Ovary (tissue), 3 donors: ENCODE data around the gene NDFIP1.

Source experiments
- CTCF ChIP-seq, 3 donors: fragments of 450-650 bp in 2 of 3; fragments of 200-600 bp in 1 of 3; IDR thresholded peaks; one replicate each; pipeline versions ENCODE4 v1.5.1 to v1.8.0; 2016 to 2022; ENCODE audit warnings: antibody characterized with exemption in 3 of 3, mild to moderate bottlenecking in 1 of 3
- EP300 ChIP-seq: sonication (generic); formaldehyde crosslinking; IDR thresholded peaks from one replicate; pipeline ENCODE4 v1.6.1; 2017; ENCODE audit warnings: antibody characterized with exemption
- POLR2A ChIP-seq: fragments of 450-650 bp; IDR thresholded peaks from one replicate; pipeline ENCODE4 v1.6.1; 2017; ENCODE audit warnings: antibody characterized with exemption, mild to moderate bottlenecking, moderate library complexity
- donor health status: DM: no; HTN: no; CAD: no.

GRCh38 chr5:142149363-142149762 lies 40.8 kb downstream of the NDFIP1 start:
- TF ChIP-seq CTCF (IDR thresholded peaks at IDR 0.05) = no peak
- TF ChIP-seq EP300 = no peak
- TF ChIP-seq POLR2A = no peak
